HEK293T (cell line): ENCODE results near the gene DPCD.

Experiments used
- CTCF ChIA-PET: fragments of 350-600 bp; formaldehyde crosslinking; extraction: SDS; loops from one replicate; lab custom pipeline; 2021; ENCODE audit warnings: antibody characterized with exemption, inconsistent platforms; lab: Yijun Ruan, JAX
- POLR2A ChIA-PET: fragments of 350-600 bp; formaldehyde crosslinking; extraction: SDS; loops from one replicate; lab custom pipeline; 2020; ENCODE audit warnings: antibody characterized with exemption, inconsistent platforms; lab: Yijun Ruan, JAX
- DNase-seq: peaks from one replicate; pipeline ENCODE4 v3.0.0; 2012; ENCODE audit warnings: mixed read lengths; ENCODE audit errors: extremely low spot score
- ARNT ChIP-seq: fragments of 450-650 bp; IDR thresholded peaks from 2 replicates; pipeline ENCODE4 v1.6.1; 2017; ENCODE audit warnings: mild to moderate bottlenecking
- BHLHE40 ChIP-seq: fragments of 450-650 bp; IDR thresholded peaks from 2 replicates; pipeline ENCODE4 v1.6.1; 2016; ENCODE audit warnings: mild to moderate bottlenecking, moderate library complexity, borderline replicate concordance
- CTBP1 ChIP-seq: fragments of 450-650 bp; IDR thresholded peaks from 2 replicates; pipeline ENCODE4 v1.6.1; 2016; ENCODE audit warnings: borderline replicate concordance
- ELF4 ChIP-seq: fragments of 450-650 bp; IDR thresholded peaks from 2 replicates; pipeline ENCODE4 v1.6.1; 2017; ENCODE audit warnings: antibody characterized with exemption
- FOXA1 ChIP-seq: fragments of 450-650 bp; IDR thresholded peaks from 2 replicates; pipeline ENCODE4 v1.6.1; 2016; ENCODE audit warnings: mild to moderate bottlenecking
- FOXK2 ChIP-seq: fragments of 450-650 bp; IDR thresholded peaks from 2 replicates; pipeline ENCODE4 v1.6.1; 2016; ENCODE audit warnings: mild to moderate bottlenecking
- FOXM1 ChIP-seq: fragments of 450-650 bp; IDR thresholded peaks from 2 replicates; pipeline ENCODE4 v1.6.1; 2017; ENCODE audit warnings: mild to moderate bottlenecking, borderline replicate concordance
- HDGF ChIP-seq: fragments of 450-650 bp; IDR thresholded peaks from 2 replicates; pipeline ENCODE4 v1.6.1; 2017; ENCODE audit warnings: antibody characterized with exemption, borderline replicate concordance
- L3MBTL2 ChIP-seq: fragments of 450-650 bp; conservative IDR thresholded peaks from 2 replicates; pipeline ENCODE4 v1.6.1; 2016; ENCODE audit warnings: mild to moderate bottlenecking
- LEF1 ChIP-seq: fragments of 450-650 bp; IDR thresholded peaks from 2 replicates; pipeline ENCODE4 v1.6.1; 2017; ENCODE audit warnings: mild to moderate bottlenecking, borderline replicate concordance
- NFRKB ChIP-seq: fragments of 450-650 bp; IDR thresholded peaks from 2 replicates; pipeline ENCODE4 v1.6.1; 2016; ENCODE audit warnings: mild to moderate bottlenecking, moderate library complexity
- SP1 ChIP-seq: fragments of 450-650 bp; IDR thresholded peaks from 2 replicates; pipeline ENCODE4 v1.6.1; 2017
- SUZ12 ChIP-seq: fragments of 450-650 bp; IDR thresholded peaks from 2 replicates; pipeline ENCODE4 v1.6.1; 2016; ENCODE audit warnings: mild to moderate bottlenecking
- TARDBP ChIP-seq: fragments of 450-650 bp; IDR thresholded peaks from 2 replicates; pipeline ENCODE4 v1.6.1; 2016
- ZNF384 ChIP-seq: fragments of 450-650 bp; IDR thresholded peaks from 2 replicates; pipeline ENCODE4 v1.6.1; 2016
- TF ChIP-seq, protein P1 (sequence below): fragments of 450-650 bp; IDR thresholded peaks from 2 replicates; pipeline ENCODE4 v1.6.1; 2016

DPCD gene

DNA sequence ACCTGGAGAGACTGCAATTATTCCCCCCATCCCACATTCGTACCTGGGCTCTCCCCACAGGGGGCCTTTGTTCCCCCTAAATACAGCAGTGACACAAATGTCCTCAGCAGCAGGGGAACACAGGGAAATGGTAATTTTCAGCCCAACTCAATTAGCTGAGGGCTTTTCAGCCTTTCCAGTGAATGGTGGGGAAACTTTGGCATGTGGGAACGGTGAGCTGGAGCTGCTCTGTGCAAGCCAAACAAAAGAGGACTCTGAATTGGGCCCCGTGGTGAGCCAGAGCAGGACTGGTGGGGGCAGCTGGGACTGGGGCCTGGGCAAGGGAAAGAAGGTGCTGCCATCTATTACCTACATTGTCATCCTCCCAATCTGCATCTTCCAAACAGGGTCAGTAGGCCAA lies 55.9 kb downstream of the DPCD start:
- POLR2A ChIA-PET: no interaction called here
- CTCF ChIA-PET: no interaction called here
- no peak for DNase-seq
- no peak for TF ChIP-seq ARNT

DNA sequence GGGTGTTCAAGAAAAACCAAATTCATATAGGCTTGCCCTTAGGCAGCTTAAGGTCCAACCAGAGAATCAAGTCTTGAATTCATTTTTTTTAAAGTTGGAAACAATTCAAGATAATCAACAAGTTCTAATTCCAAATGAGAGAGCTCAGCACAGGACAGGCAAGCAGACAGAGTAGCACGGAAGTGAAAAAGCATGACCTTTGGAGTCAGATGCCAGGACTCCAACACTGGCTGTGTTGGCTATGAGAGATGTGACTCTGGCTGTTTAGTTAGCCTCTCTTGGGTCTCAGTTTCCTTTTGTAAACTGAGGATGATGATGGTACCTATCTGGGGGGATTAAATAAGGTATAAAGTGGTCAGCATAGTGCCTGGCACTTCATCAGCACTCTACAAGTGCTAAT lies 57.5 kb downstream of the DPCD start:
- no peak for DNase-seq
- CTCF ChIA-PET: interaction anchor here (0.6 kb wide), 1 partner anchor 454 kb away, joined by 3 read pairs; no protein-coding TSS in a partner anchor
- POLR2A ChIA-PET: no interaction called here
- TF ChIP-seq ELF4: no peak
- TF ChIP-seq NFRKB: no peak
- TF ChIP-seq, protein P1, sequence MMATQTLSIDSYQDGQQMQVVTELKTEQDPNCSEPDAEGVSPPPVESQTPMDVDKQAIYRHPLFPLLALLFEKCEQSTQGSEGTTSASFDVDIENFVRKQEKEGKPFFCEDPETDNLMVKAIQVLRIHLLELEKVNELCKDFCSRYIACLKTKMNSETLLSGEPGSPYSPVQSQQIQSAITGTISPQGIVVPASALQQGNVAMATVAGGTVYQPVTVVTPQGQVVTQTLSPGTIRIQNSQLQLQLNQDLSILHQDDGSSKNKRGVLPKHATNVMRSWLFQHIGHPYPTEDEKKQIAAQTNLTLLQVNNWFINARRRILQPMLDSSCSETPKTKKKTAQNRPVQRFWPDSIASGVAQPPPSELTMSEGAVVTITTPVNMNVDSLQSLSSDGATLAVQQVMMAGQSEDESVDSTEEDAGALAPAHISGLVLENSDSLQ: no peak
- no peak for TF ChIP-seq LEF1
- no peak for TF ChIP-seq CTBP1
- no peak for TF ChIP-seq BHLHE40
- TF ChIP-seq L3MBTL2: no peak
- TF ChIP-seq HDGF: no peak
- TF ChIP-seq SUZ12: no peak
- no peak for TF ChIP-seq FOXK2

DNA sequence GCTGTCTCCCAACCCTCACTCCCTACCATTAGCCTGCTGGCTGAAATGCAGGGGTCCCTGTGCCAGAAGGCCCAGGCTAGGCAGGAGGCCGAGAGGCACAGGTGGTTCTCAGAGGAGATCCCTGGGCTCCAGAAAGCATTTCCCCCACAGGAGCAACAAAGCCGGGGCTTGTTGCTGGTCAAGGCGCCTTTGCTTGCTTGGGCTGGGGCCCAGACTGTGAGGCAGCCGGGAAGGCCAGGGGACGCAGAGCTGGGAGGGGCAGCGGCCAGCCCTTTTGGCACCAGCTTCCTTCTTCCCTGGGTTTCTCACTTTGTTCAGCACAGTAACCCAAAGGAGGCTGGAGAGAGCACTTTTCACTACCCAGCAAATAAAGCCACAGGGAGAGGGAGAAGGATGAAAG lies 58.2 kb downstream of the DPCD start:
- TF ChIP-seq NFRKB: no peak
- POLR2A ChIA-PET: no interaction called here
- DNase-seq: no peak
- CTCF ChIA-PET: interaction anchor here (0.6 kb wide), 1 partner anchor 454 kb away, joined by 3 read pairs; no protein-coding TSS in a partner anchor

DNA sequence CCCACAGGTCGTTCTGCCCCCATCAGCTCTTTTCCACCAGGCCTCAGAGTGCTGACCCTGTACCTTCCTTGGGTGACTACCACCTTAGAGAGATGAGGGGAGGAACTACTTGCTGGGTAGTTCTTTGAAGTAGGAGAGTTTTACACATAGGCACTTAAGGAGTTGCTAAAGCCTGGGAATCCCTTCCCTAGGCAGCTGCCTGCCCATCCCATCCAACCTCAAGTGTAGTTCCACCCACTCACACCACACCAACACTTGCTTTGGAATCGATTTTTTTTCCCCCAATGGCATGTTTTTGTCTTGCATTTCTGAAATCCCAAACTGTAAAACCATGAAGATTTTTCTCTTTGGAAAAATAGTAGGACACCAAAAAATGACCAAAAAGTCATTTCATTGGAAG lies 59.1 kb downstream of the DPCD start:
- no peak for DNase-seq
- CTCF ChIA-PET: no interaction called here
- POLR2A ChIA-PET: interaction anchor here (0.6 kb wide), 1 partner anchor 34 kb away, joined by 4 read pairs; no protein-coding TSS in a partner anchor
- TF ChIP-seq, protein P1: no peak
- TF ChIP-seq FOXA1 (no peak), SUZ12 (no peak), ARNT (no peak), TARDBP (no peak), ZNF384 (no peak), LEF1 (no peak)

DNA sequence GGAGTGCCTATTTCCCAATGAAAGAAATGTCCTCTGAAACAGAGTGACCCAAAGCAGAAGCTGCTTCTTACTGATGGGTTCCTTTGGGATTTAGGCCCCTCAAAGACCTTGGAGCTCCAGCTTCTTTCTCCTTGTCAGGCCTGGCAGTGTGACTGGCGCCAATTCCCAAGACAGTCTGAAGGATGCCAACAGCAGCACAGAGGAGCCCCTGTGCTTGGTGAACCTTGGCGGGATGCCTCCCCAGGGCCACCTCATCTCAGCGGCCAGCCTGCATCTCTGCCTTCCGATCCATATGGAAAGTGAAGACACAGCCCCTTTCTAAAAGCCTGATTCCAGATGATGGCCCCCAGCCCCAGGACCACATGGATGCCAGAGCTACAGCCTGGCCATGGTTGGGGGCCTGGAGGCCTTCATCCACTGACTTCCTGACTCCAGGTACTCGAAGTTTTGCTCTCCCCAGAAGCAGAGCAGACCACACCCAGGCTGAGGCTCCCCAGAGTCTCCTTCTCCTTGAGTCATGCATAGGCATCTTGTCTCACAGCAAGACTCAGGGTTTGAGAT lies 61.5 kb downstream of the DPCD start:
- POLR2A ChIA-PET: no interaction called here
- CTCF ChIA-PET: no interaction called here
- DNase-seq: no peak
- TF ChIP-seq LEF1: no peak
- TF ChIP-seq FOXA1: no peak
- no peak for TF ChIP-seq SP1
- TF ChIP-seq, protein P1: no peak
- no peak for TF ChIP-seq TARDBP
- no peak for TF ChIP-seq ELF4
- no peak for TF ChIP-seq ARNT
- TF ChIP-seq FOXM1: no peak
- TF ChIP-seq ZNF384: no peak
- TF ChIP-seq L3MBTL2: no peak
- no peak for TF ChIP-seq SUZ12
- no peak for TF ChIP-seq HDGF
- TF ChIP-seq FOXK2: no peak
- TF ChIP-seq BHLHE40: no peak
- TF ChIP-seq CTBP1: no peak
- no peak for TF ChIP-seq NFRKB

DNA sequence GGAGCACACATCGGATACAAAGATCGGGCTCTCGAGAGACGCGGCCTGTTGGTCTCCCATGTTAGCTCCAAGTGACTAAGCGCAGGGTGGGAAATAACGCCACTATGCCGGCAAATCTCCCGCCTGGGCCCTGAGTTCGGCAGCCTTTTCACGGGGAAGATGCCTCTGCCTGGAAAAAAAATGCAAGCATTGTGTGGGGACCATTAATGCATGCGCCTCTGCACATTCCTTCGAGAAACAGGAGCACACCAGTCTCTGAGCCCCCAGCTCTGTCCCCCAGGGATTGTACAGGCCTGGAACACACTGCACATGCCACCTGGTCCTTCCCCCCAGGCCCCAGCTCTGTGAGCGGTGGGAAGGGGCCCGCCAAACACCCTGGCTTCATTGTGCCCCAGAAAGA lies 62.7 kb downstream of the DPCD start:
- TF ChIP-seq NFRKB: no peak
- ChIA-PET CTCF (no interaction called here), POLR2A (no interaction called here)
- no peak for DNase-seq

DNA sequence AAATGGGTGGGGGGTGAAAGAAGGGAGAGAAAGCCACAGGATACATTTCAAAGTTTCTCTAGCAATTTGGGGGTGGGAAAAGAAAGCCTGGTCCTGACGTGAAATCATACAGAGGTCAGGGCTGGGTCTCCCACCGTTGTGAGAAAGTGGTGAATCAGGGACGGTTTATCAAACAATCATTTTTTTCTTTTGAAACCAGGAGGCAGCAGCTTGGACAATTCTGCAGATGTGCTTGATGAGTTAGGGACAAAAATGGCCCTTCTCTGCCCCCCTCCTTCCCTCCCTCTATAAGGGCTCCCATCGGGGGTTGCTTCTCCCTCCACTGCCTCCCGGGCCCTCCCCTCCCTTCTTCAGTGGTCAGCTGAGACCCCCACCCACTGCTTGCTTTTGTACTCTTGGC lies 63.2 kb downstream of the DPCD start:
- ChIA-PET POLR2A (no interaction called here), CTCF (no interaction called here)
- DNase-seq: no peak
- TF ChIP-seq L3MBTL2 (no peak), FOXM1 (no peak)

DNA sequence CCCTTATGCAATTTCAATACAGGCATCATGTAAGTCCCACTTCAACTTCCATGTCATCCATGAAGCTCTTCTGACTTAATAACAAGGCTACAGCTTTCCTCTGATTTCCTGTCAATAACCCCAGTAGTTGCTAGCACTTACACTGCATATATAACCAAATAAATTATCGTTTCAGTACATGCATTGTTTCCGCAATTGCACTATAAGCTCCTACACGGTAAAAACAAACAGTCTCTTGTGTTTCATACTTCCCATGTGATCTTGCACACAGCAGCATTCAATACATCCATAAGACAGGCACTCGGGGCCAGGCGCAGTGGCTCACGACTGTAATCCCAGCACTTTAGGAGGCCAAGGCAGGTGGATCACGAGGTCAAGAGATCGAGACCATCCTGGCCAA lies 65.4 kb downstream of the DPCD start:
- POLR2A ChIA-PET: no interaction called here
- TF ChIP-seq FOXA1 (no peak), L3MBTL2 (no peak), FOXK2 (no peak), SUZ12 (no peak), CTBP1 (no peak), ELF4 (no peak), HDGF (no peak), BHLHE40 (no peak), FOXM1 (no peak), ZNF384 (no peak)
- CTCF ChIA-PET: no interaction called here

More for the DNA sequence above, 65.4 kb downstream of the DPCD start:
- no peak for DNase-seq
